Measurements from ENCODE around the gene CPHXL.

Gene CPHXL

DNA sequence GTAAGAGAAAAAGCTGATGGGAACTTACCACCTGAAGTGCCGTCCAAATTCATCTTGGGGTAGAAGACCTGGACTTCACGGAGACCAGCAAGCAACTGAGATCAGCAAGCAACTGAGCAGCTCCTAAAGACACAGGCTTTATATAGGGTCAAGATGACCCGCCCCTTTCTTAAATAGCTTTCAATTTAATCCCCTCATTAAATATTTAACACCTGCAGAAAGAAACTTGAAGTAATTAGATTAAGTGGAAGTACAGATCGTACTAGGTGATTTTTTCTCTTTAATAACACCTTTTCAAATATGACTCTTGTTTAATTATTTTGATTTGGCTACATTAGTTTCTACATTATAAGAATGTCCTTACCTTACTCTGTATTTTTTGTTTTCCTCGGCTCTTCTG is at the start of gene CPHXL:
CPHXL (minus strand) TSS at position 101 of the 400 bp plus-strand sequence; CDS start at position 53, 48 bp downstream.
- no peak within 1 kb of the TSS for H3K9ac ChIP-seq (ENCODE audit: low read depth, low read length)
- no peaks in the 10 kb centered on the region for H3K27me3 ChIP-seq (ENCODE audit: control insufficient read depth, insufficient read depth, low read length)
- H3K9me3 ChIP-seq (ENCODE audit: control insufficient read depth, insufficient read depth, low read length), result no peaks in the 10 kb centered on the region
- H3K4me1 ChIP-seq (ENCODE audit: control insufficient read depth, insufficient read depth, low read length), result no peaks in the 10 kb centered on the region
- H3K36me3 ChIP-seq (ENCODE audit: control insufficient read depth, insufficient read depth, low read length), result no peaks in the 10 kb centered on the region
- H3K4me3 ChIP-seq (ENCODE audit: low read depth, low read length), result no peak within 1 kb of the TSS

DNA sequence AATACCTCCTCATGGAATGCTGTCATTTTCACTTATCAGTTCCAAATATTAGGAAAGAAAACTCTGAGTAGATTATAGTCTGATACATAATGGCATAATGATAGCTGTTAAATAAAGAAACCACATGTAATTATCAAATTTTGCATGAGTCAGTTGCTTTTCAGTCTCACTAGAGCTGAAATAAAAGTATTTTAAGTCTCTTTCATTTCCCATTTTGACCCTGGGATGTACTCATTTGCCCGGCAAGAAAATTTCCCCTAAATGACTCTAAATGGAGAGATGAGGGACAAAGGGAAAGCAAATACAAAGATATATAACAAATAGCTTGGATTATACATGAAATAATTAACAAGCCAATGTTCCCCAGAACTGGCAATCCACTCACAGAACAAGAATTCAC is 47.9 kb upstream of the CPHXL start:
- H3K9ac ChIP-seq (ENCODE audit: low read depth, low read length), result no peak overlapping the region
- H3K9me3 ChIP-seq (ENCODE audit: control insufficient read depth, insufficient read depth, low read length), result no peaks in the 10 kb centered on the region
- no peak overlapping the region for H3K4me3 ChIP-seq (ENCODE audit: low read depth, low read length)
- H3K27me3 ChIP-seq (ENCODE audit: control insufficient read depth, insufficient read depth, low read length), result no peaks in the 10 kb centered on the region
- H3K36me3 ChIP-seq (ENCODE audit: control insufficient read depth, insufficient read depth, low read length), result no peaks in the 10 kb centered on the region
- no peaks in the 10 kb centered on the region for H3K4me1 ChIP-seq (ENCODE audit: control insufficient read depth, insufficient read depth, low read length)

DNA sequence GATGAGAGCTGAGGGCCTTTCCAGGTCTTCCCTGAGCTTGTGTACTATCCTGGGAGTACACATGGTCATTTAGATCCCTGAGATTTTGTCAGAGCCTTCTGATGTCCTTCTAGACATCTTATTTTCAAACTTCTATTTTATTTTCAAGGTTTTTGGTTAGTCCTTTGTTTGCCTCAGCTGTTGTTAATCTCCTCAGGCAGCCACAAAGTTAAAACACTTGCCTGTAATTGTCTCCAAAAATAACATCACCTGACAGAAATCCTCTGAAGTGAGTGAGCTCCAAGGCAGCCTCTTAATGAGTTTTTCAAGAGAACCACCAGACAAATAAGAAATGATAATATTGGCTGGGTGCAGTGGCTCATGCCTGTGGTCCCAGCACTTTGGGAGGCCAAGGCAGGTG is 43.8 kb upstream of the CPHXL start:
- no peaks in the 10 kb centered on the region for H3K36me3 ChIP-seq (ENCODE audit: control insufficient read depth, insufficient read depth, low read length)
- H3K27me3 ChIP-seq (ENCODE audit: control insufficient read depth, insufficient read depth, low read length), result no peaks in the 10 kb centered on the region
- no peak overlapping the region for H3K9ac ChIP-seq (ENCODE audit: low read depth, low read length)
- H3K4me3 ChIP-seq (ENCODE audit: low read depth, low read length), result no peak overlapping the region
- no peaks in the 10 kb centered on the region for H3K4me1 ChIP-seq (ENCODE audit: control insufficient read depth, insufficient read depth, low read length)
- H3K9me3 ChIP-seq (ENCODE audit: control insufficient read depth, insufficient read depth, low read length), result no peaks in the 10 kb centered on the region

DNA sequence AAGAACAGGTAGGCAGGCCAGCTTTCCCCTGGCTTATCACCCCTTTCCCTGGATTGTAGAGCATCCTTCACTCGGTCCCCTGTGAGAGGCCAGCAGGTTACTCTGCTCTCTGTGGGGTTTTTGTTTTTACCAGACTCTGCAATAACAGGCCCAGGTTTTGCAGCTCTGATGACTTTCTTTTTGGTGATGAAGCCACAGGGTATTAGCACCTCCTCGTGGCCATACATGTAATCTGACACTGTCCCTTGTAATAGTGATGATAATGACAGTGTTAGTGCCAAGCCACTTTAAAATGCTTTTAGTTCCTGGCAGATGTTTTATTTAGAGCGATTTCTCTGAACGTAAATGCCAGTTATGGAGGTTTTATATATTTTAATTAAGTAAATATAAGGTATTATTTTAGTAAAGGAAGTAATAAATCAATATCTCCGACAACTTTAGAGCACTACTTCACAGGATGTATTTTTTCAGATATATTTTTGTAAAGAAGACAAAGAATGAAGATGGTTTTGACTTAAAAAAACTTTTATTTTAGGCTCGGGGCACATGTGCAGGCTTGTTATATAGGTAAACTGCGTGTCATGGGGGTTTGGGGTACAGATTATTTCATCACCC is 38.0 kb upstream of the CPHXL start:
- Histone ChIP-seq H3K4me3 (ENCODE audit: low read depth, low read length) (no peak overlapping the region), H3K27me3 (ENCODE audit: control insufficient read depth, insufficient read depth, low read length) (no peaks in the 10 kb centered on the region), H3K9ac (ENCODE audit: low read depth, low read length) (peak overlapping the region; percentile 8), H3K4me1 (ENCODE audit: control insufficient read depth, insufficient read depth, low read length) (no peaks in the 10 kb centered on the region), H3K9me3 (ENCODE audit: control insufficient read depth, insufficient read depth, low read length) (no peaks in the 10 kb centered on the region), H3K36me3 (ENCODE audit: control insufficient read depth, insufficient read depth, low read length) (no peaks in the 10 kb centered on the region)

DNA sequence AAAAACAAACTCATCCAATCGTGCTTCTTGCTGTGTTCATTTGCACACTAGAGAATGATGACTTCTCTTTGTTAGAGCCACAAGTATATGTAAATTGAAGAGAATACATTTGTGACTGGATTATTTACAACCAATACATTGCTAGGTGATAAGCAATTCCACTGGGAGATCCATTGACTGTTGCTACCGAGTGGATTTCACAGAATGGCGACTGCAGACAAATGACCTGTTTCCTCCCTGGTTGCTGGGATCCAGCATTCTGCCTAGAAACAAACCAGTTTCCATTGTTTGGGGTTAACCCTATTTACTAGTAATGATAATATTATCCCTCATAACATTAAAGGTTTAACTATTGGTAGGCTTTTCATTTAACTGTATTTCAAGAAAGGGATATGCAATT is 36.9 kb upstream of the CPHXL start:
- Histone ChIP-seq H3K9ac (ENCODE audit: low read depth, low read length) (no peak overlapping the region), H3K27me3 (ENCODE audit: control insufficient read depth, insufficient read depth, low read length) (no peaks in the 10 kb centered on the region), H3K36me3 (ENCODE audit: control insufficient read depth, insufficient read depth, low read length) (no peaks in the 10 kb centered on the region)

DNA sequence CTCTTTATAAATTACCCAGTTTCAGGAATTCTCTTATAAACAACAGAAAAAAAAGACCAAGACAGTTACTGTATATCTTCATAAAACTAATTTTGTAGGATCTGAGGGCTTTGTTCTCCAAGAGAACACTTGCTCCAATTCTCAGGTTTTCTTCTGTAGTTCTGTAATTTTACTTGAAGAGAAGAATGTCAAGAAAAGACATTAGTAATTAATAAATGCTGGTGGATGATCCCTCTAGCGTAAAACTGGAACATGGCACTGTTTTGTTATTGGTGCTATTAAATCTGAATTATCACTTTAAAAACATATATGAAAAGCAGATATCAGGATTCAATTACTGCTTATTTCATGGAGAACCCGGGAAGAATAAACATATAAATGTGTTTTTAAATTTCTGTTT is 36.5 kb upstream of the CPHXL start:
- H3K27me3 ChIP-seq (ENCODE audit: control insufficient read depth, insufficient read depth, low read length), result no peaks in the 10 kb centered on the region
- H3K4me1 ChIP-seq (ENCODE audit: control insufficient read depth, insufficient read depth, low read length), result no peaks in the 10 kb centered on the region
- no peaks in the 10 kb centered on the region for H3K9me3 ChIP-seq (ENCODE audit: control insufficient read depth, insufficient read depth, low read length)
- no peak overlapping the region for H3K4me3 ChIP-seq (ENCODE audit: low read depth, low read length)
- H3K36me3 ChIP-seq (ENCODE audit: control insufficient read depth, insufficient read depth, low read length), result no peaks in the 10 kb centered on the region
- H3K9ac ChIP-seq (ENCODE audit: low read depth, low read length), result no peak overlapping the region

More for the DNA sequence above, 36.9 kb upstream of the CPHXL start:
- H3K9me3 ChIP-seq (ENCODE audit: control insufficient read depth, insufficient read depth, low read length), result no peaks in the 10 kb centered on the region
- H3K4me1 ChIP-seq (ENCODE audit: control insufficient read depth, insufficient read depth, low read length), result no peaks in the 10 kb centered on the region
- no peak overlapping the region for H3K4me3 ChIP-seq (ENCODE audit: low read depth, low read length)

DNA sequence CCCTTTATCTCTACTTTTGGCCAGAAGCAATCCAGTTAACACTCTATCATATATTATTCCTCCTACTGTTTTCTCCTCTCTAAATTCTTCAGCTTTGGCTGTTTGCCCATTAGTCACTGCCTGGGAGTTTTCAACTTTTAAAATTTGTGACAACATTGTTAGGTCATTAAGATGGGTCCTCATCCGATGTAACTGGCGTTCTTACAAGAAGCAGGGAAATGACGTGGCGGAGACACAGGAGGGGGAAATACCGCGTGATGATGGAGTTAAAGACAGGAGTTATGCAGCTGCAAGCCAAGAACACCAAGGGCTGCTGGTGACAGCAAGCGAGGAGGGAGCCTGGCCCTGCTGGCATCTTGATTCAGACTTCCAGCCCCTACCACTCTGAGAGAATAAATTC is 34.8 kb upstream of the CPHXL start:
- no peaks in the 10 kb centered on the region for H3K36me3 ChIP-seq (ENCODE audit: control insufficient read depth, insufficient read depth, low read length)
- no peaks in the 10 kb centered on the region for H3K9me3 ChIP-seq (ENCODE audit: control insufficient read depth, insufficient read depth, low read length)
- no peak overlapping the region for H3K9ac ChIP-seq (ENCODE audit: low read depth, low read length)
- H3K27me3 ChIP-seq (ENCODE audit: control insufficient read depth, insufficient read depth, low read length), result no peaks in the 10 kb centered on the region
- no peaks in the 10 kb centered on the region for H3K4me1 ChIP-seq (ENCODE audit: control insufficient read depth, insufficient read depth, low read length)
- no peak overlapping the region for H3K4me3 ChIP-seq (ENCODE audit: low read depth, low read length)

DNA sequence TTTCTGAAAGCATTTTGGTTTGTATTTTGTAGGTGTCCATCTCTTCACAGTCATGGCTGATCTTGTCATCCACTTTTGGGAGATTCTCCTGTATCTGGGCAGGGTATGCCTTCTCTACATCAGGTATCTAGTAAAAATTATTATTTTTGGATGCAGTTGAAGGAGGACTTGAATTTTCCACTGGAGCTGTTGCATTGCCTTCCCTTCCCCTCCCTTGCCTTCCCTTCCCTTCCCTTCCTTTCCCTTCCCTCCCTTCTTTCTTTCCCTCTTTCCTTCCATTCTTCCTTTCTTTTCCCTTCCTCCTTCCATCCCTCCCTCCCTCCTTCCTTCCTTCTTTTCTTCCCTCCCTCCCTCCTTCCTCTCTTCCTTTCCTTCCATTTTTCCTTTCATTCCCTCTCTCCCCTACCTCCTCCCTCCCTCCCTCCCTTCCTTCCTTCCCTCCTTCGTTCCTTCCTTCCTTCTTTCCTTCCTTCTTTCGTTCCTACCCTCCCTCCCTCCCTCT is 33.8 kb upstream of the CPHXL start:
- H3K36me3 ChIP-seq (ENCODE audit: control insufficient read depth, insufficient read depth, low read length), result no peaks in the 10 kb centered on the region
- H3K4me3 ChIP-seq (ENCODE audit: low read depth, low read length), result no peak overlapping the region
- no peaks in the 10 kb centered on the region for H3K9me3 ChIP-seq (ENCODE audit: control insufficient read depth, insufficient read depth, low read length)
- H3K27me3 ChIP-seq (ENCODE audit: control insufficient read depth, insufficient read depth, low read length), result no peaks in the 10 kb centered on the region
- no peaks in the 10 kb centered on the region for H3K4me1 ChIP-seq (ENCODE audit: control insufficient read depth, insufficient read depth, low read length)
- no peak overlapping the region for H3K9ac ChIP-seq (ENCODE audit: low read depth, low read length)

DNA sequence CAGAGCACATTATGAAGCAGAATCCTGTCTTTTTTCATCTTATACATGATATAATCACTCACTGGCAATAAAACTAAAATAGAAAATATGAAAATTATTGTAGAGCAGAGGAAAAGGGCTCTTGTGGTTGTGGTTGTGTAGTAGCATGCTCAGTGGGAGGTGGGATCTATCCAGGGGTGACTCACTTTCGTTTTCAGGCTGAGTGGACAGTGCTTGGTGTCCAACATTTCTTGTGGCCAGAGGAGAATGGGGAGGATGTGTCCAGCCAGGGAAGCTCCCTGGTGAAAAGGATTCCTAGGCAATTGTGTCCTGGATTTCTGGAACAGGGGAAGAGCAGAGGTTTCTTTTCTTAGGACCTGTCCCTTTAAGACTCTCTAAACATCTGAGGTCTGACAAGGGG is 31.9 kb upstream of the CPHXL start:
- no peak overlapping the region for H3K9ac ChIP-seq (ENCODE audit: low read depth, low read length)
- H3K9me3 ChIP-seq (ENCODE audit: control insufficient read depth, insufficient read depth, low read length), result no peaks in the 10 kb centered on the region
- H3K4me3 ChIP-seq (ENCODE audit: low read depth, low read length), result no peak overlapping the region
- H3K27me3 ChIP-seq (ENCODE audit: control insufficient read depth, insufficient read depth, low read length), result no peaks in the 10 kb centered on the region
- H3K36me3 ChIP-seq (ENCODE audit: control insufficient read depth, insufficient read depth, low read length), result no peaks in the 10 kb centered on the region
- H3K4me1 ChIP-seq (ENCODE audit: control insufficient read depth, insufficient read depth, low read length), result no peaks in the 10 kb centered on the region

DNA sequence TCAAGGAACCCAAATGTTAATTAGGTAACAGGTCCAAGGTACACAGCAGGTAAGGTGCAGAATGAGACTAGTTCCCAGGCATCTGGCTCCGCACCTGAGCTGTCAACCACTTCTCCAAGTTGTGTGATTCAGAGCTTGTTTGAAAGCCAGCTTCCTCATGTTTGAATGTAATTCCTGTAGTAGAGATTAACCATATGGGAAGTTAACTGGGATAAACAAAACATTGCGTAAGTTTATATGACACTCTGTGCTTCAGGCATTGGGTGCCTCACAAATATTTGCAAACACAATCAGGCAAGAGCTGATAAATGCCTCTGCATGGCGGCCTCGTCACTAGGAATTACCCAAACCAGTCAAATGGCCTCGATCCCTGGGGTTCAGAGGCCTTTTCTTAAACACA is 27.9 kb upstream of the CPHXL start:
- Histone ChIP-seq H3K9ac (ENCODE audit: low read depth, low read length) (no peak overlapping the region), H3K4me1 (ENCODE audit: control insufficient read depth, insufficient read depth, low read length) (no peaks in the 10 kb centered on the region), H3K4me3 (ENCODE audit: low read depth, low read length) (no peak overlapping the region)

DNA sequence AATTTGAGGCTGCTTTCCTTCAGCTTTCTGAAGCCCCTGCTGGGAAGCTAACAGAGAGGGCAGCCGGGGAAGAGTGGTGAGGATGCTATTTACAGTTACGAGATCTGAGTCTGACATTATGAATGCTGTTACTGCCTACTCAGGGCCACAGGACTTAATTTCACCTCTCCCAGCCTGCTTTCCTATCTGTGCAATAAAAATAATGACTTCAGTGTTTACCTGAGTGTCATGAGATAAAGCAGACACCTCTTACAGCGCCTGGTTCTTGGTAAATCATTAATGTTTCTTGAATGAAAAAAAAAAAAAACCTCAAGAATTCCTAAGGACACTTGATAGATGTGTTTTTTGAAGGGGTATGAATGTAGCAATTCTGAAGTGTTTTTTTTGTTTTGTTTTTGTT is 24.2 kb upstream of the CPHXL start:
- Histone ChIP-seq H3K9ac (ENCODE audit: low read depth, low read length) (no peak overlapping the region), H3K4me3 (ENCODE audit: low read depth, low read length) (no peak overlapping the region), H3K9me3 (ENCODE audit: control insufficient read depth, insufficient read depth, low read length) (no peaks in the 10 kb centered on the region), H3K27me3 (ENCODE audit: control insufficient read depth, insufficient read depth, low read length) (no peaks in the 10 kb centered on the region), H3K36me3 (ENCODE audit: control insufficient read depth, insufficient read depth, low read length) (no peaks in the 10 kb centered on the region), H3K4me1 (ENCODE audit: control insufficient read depth, insufficient read depth, low read length) (no peaks in the 10 kb centered on the region)

More for the DNA sequence above, 27.9 kb upstream of the CPHXL start:
- H3K36me3 ChIP-seq (ENCODE audit: control insufficient read depth, insufficient read depth, low read length), result no peaks in the 10 kb centered on the region
- no peaks in the 10 kb centered on the region for H3K27me3 ChIP-seq (ENCODE audit: control insufficient read depth, insufficient read depth, low read length)
- H3K9me3 ChIP-seq (ENCODE audit: control insufficient read depth, insufficient read depth, low read length), result no peaks in the 10 kb centered on the region

DNA sequence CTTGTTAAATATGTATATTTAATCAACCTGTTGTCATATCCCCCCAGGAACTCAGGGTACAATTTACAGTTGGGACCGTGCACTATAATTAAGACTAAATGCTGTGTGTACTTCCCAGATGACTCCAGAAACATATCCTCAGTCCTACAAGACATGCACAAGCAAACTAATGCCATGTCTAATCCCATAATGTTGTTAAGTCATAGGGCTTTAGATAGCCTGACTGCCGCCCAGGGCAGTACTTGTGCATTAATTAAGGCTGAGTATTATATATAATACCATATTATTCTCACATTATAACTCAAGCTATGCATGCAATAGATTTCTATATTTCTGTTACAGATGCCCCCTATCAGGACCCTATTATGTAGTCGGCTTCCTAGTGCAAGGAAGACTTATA is 20.1 kb upstream of the CPHXL start:
- H3K9ac ChIP-seq (ENCODE audit: low read depth, low read length), result no peak overlapping the region
- no peaks in the 10 kb centered on the region for H3K36me3 ChIP-seq (ENCODE audit: control insufficient read depth, insufficient read depth, low read length)
- H3K9me3 ChIP-seq (ENCODE audit: control insufficient read depth, insufficient read depth, low read length), result peaks cover 12% of the 10 kb centered on the region
- H3K4me1 ChIP-seq (ENCODE audit: control insufficient read depth, insufficient read depth, low read length), result no peaks in the 10 kb centered on the region
- no peaks in the 10 kb centered on the region for H3K27me3 ChIP-seq (ENCODE audit: control insufficient read depth, insufficient read depth, low read length)
- no peak overlapping the region for H3K4me3 ChIP-seq (ENCODE audit: low read depth, low read length)
